Stimulated activated CD4-positive, alpha-beta T cell treated with anti-CD3 and anti-CD28 coated beads, Interleukin-12 subunit alpha, Interleukin-12 subunit beta, amount 100 ng/mL, for 24 hours (primary cell): ENCODE data around the gene CNOT10.
"Not testable (repeated sequence)": the region's sequence is repeated elsewhere in the genome, so short reads cannot be mapped to it uniquely, and the experiment has no call there.

ENCODE experiments used
- DNase-seq, 2 experiments: peaks; one replicate each; pipeline ENCODE4 v3.0.0-alpha.2; 2020; ENCODE audit warnings: low read depth in 2 of 2

Gene CNOT10

DNA sequence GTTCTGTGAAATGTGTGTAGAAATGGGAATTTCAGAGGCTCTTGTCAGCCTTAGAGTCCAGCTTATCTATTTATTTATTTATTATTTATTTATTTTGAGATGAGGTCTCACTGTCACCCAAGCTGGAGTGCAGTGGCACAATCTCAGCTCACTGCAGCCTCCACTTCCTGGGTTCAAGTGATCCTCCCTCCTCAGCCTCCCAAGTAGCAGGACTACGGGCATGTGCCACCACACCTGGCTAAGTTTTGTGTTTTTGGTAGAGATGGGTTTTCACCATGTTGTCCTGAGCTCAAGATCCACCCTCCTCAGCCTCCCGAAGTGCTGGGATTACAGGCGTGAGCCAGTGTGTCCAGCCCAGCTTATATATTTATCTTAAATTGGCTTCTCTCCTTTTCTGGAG lies 11.5 kb downstream of the CNOT10 start:
- no peak for DNase-seq

- DNase-seq: no peak
Observed at GRCh38 chr3:32698506-32698905, 13.5 kb downstream of the CNOT10 start.

DNA sequence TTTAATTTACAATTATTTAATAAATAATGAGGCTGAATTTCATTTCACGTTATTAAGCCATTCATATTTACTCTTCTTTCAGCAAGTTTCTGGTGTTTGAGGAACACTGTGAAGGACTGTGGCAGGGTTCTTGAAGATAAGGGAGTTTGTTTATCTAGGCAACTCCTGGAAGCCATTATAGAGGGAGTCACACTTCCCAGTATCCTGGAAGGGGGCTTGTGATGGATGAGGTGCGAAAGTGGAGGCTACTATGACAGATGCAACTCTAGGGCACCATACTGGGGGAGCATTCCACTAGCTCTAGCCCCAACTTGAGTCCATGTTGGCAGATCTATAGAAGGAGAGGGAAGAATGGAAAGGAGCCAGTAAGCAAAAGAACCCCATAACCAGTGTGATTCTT lies 14.4 kb downstream of the CNOT10 start:
- no peak for DNase-seq

DNA sequence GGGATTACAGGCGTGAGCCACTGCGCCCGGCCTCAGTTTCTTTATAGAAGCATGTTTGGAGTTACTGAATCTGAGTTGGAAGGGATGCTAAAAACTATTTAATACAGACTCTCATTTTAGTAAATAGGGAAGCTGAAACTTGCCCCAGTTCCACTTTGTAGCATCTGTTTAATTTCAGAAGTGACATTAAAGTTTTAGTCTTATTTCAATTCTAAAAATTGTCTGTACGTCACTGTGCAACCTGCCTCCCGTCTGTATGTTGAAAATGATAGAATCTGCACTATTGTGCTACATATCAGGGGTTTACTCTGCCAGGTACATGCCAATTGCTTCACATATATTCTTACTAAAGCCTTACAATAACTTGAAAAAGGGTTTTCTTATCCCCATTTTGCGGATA lies 15.3 kb downstream of the CNOT10 start:
- DNase-seq: no peak

- DNase-seq: no peak
Observed at GRCh38 chr3:32703491-32703972, 18.5 kb downstream of the CNOT10 start.

- DNase-seq: no peak
Observed at GRCh38 chr3:32705232-32705631, 20.2 kb downstream of the CNOT10 start.

- DNase-seq: no peak
Observed at GRCh38 chr3:32706348-32707025, 21.5 kb downstream of the CNOT10 start.

- DNase-seq: no peak
Observed at GRCh38 chr3:32707026-32707370, 22.0 kb downstream of the CNOT10 start.

- DNase-seq: no peak
Observed at GRCh38 chr3:32708672-32709283, 23.8 kb downstream of the CNOT10 start.

DNA sequence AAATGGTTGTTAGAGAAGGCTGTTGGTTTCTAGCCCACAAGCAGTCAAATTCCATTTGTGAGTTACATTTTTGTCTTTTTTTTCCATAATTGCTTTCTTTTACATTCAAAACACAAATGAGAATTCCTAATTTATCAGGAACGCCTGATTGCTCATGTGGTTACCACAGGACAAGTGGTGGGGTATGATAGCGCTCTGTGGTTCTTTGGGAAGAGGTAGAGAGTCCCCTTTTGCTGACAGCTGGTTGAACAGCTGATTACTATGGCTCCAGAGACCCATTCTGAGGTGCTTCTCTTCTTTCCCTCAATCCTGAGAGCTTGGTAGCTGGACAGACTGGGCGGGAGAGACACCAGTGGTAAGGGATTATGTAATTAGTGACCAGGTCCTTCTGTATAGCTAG lies 24.4 kb downstream of the CNOT10 start:
- no peak for DNase-seq

- no peak for DNase-seq
Observed at GRCh38 chr3:32712506-32713055, 27.6 kb downstream of the CNOT10 start.

- no peak for DNase-seq
Observed at GRCh38 chr3:32713181-32713580, 28.2 kb downstream of the CNOT10 start.

- DNase-seq: no peak
Observed at GRCh38 chr3:32719335-32719734, 34.3 kb downstream of the CNOT10 start.

DNA sequence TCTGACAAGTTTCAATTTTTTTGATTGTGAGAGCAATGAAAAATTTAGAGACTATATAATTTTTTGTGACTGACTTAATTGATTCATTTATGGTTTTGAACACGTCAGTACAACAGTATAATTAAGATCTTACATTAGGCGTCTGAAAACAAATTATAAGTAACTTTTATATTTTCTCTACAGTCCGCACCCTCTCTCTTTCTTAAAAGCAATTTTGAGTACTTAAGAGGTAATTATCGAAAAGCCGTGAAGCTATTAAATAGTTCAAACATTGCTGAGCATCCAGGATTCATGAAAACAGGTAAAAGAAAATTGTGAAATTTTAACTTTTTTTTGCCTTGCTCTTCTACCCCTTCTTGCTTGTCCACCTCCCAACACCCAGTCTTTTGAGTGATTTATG lies 34.9 kb downstream of the CNOT10 start:
- no peak for DNase-seq

DNA sequence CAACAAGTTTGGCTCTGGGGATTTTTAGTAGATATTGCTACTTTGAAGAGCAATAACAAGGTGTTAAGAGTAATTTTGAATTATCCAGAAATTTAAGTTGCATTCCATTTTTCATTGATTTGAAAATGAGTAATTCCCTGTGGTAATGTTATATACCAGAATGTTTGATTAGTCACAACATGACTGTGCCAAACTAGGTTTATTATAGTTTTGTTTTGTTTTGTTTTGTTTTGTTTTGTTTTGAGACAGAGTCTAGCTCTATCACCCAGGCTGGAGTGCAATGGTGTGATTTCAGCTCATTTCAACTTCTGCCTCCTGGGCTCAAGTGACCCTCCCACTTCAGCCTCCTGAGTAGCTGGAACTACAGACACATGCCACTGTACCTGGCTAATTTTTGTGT lies 40.7 kb downstream of the CNOT10 start:
- no peak for DNase-seq

- no peak for DNase-seq
Observed at GRCh38 chr3:32733631-32734229, 48.7 kb downstream of the CNOT10 start.

GRCh38 chr3:32734756-32735155 lies 49.8 kb downstream of the CNOT10 start:
- no peak for DNase-seq

DNA sequence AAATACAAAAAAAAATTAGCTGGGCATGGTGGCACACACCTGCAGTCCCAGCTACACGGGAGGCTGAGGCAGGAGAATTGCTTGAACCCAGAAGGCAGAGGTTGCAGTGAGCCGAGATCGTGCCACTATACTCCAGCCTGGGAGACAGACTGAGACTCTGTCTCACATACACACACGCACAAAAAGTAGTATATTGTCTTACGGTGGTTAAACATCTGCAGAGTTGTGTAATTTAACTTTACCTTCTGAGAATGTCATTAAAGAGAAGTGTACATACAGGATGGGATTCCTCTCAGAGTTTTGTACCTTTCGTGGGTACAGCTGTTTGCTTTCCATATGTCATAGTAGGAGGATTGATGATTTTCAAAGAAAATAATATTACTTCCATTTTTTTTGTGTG lies 58.5 kb downstream of the CNOT10 start:
- DNase-seq: not testable (repeated sequence)

GRCh38 chr3:32743934-32744333 lies 58.9 kb downstream of the CNOT10 start:
- no peak for DNase-seq

DNA sequence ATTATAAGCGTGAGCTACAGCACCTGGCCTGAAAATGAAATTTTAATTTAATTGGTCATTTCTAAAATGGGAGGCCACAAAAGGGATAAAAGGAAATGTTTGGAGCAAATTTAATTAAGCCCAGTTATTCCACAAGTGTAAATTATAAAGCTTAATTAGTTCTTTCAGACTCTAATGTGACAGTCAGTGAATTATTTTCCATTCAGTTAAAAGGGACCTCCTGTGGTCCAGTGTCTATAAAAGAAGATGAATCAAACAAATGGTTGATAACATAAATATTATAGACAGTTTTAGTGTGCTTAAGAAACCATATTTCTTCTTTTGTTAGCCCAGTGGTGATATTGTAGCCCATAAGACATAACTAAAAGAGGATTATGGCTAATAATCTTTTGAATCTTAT lies 66.4 kb downstream of the CNOT10 start:
- DNase-seq: no peak

DNA sequence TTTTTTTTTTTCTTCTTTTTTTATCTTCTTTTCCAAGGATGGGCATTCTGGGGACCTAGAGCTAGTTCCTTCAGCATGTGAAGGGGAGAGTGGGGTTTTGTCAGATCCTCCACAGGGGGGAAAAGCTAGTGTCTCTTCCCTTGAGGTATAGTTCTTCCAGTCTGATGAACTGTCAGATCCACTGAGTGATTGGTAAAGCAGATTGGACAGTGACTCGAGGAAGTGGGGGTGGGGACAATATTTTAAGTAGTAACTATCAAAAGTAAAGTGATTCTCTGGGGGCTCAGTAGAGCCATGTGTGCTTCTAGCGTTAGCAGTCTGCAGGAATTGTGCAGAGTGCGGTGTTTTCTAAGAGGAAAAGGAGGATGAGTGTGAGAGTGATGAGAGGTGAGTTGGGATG lies 70.8 kb downstream of the CNOT10 start:
- no peak for DNase-seq

DNA sequence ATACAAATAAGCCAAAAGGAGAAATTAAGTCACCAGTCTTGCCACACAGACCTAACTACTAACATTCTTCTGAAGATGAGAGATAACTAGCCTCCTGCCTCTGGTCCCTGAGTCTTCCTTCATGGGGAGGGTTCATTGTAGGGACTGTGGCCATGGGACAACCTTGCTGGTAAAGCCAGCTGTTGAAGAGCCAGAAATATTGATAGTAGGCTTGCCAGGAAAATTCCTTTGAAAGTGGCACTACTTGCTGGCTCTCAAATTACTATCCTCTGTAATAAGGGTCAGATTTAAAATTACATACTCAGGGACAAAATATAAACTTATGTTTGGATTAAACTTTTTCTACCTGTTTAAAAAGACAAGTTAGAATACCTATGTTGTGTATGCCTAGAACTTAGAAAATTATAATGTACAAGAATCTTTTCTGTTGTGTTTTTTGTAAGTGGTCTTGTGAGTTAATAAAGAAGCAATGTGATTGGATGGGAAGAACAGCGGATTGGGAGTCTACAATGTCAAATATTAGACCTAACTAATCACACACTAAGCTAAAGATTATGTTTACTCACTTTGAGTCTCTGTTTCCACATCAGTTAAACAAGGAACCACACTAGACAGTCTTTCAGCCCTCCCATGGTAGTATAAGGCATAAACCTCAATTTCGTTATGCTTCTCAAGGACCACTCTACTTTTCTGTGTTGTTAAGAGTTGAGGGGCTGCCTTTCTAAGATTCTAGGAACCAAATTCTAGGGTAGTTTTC lies 72.8 kb downstream of the CNOT10 start:
- DNase-seq: no peak
